Neural cell (in vitro differentiated cells): Measurements from ENCODE around the gene TSPOAP1. TPM values are rescaled to one million over a fixed set of nuclear protein-coding genes. Genes with fewer than 3 reads are reported as not detected.
A peak's percentile ranks its signal among the peaks of the same experiment; 100 is the strongest.

ENCODE experiments used
- H2AFZ ChIP-seq: fragments of 200-600, 300-800 bp; sonication (generic), shearing (Covaris generic); 2 replicates; pipeline ENCODE4 v1.6.0; 2014; ENCODE audit warnings: low read depth, mild to moderate bottlenecking, antibody characterized with exemption, low read length, moderate library complexity
- H3F3A ChIP-seq: fragments of 200-600 bp; shearing (Covaris generic); 2 replicates; pipeline ENCODE4 v1.6.1; 2016; ENCODE audit warnings: mild to moderate bottlenecking, moderate library complexity, mixed read lengths, antibody characterized with exemption, low read length; ENCODE audit not compliant: insufficient read depth, poor library complexity, severe bottlenecking
- H3K27ac ChIP-seq: fragments of 200-600, 300-800 bp; sonication (generic), shearing (Covaris generic); 2 replicates; pipeline ENCODE4 v1.5.1; 2014; ENCODE audit warnings: mild to moderate bottlenecking, low read length, moderate library complexity
- H3K27me3 ChIP-seq: fragments of 300-800, 200-600 bp; sonication (generic), shearing (Covaris generic); 2 replicates; pipeline ENCODE4 v1.6.0; 2014; ENCODE audit warnings: mild to moderate bottlenecking, low read depth, low read length, moderate library complexity; ENCODE audit not compliant: insufficient read depth
- H3K36me3 ChIP-seq: fragments of 300-800, 200-600 bp; sonication (generic), shearing (Covaris generic); 2 replicates; pipeline ENCODE4 v1.5.1; 2014; ENCODE audit warnings: mild to moderate bottlenecking, antibody characterized with exemption, low read length, moderate library complexity; ENCODE audit not compliant: insufficient read depth
- H3K4me2 ChIP-seq: fragments of 300-800, 200-600 bp; sonication (generic), shearing (Covaris generic); 2 replicates; pipeline ENCODE4 v1.6.0; 2014; ENCODE audit warnings: mild to moderate bottlenecking, low read length
- H3K4me3 ChIP-seq: fragments of 300-800, 200-600 bp; sonication (generic), shearing (Covaris generic); 2 replicates; pipeline ENCODE4 v1.5.1; 2014; ENCODE audit warnings: mild to moderate bottlenecking, low read length, moderate library complexity
- H3K79me2 ChIP-seq: fragments of 200-600 bp; shearing (Covaris generic); replicated peaks from 2 replicates; pipeline ENCODE4 v1.6.0; 2014; ENCODE audit warnings: mild to moderate bottlenecking, low read length, moderate library complexity; ENCODE audit not compliant: insufficient read depth
- H3K9ac ChIP-seq: fragments of 300-800, 200-600 bp; sonication (generic), shearing (Covaris generic); 2 replicates; pipeline ENCODE4 v1.6.1; 2016; ENCODE audit warnings: mild to moderate bottlenecking, low read length, mixed read lengths
- H3K9me2 ChIP-seq: fragments of 200-600 bp; shearing (Covaris generic); 2 replicates; pipeline ENCODE4 v1.6.1; 2016; ENCODE audit warnings: mild to moderate bottlenecking, low read length, mixed read lengths; ENCODE audit not compliant: insufficient read depth
- H3K9me3 ChIP-seq: fragments of 200-600, 300-800 bp; sonication (generic), shearing (Covaris generic); 2 replicates; pipeline ENCODE4 v1.6.1; 2016; ENCODE audit warnings: mild to moderate bottlenecking, mixed run types, low read length, moderate library complexity, mixed read lengths
- H4K20me1 ChIP-seq: fragments of 200-600 bp; shearing (Covaris generic); 2 replicates; pipeline ENCODE4 v1.6.1; 2016; ENCODE audit warnings: mild to moderate bottlenecking, mixed run types; ENCODE audit not compliant: insufficient read depth
- EP300 ChIP-seq: fragments of 450-650 bp; conservative IDR thresholded peaks from 2 replicates; pipeline ENCODE4 v1.6.1; 2014; ENCODE audit warnings: antibody characterized with exemption, mild to moderate bottlenecking, moderate library complexity; ENCODE audit not compliant: poor library complexity, severe bottlenecking
- EZH2 ChIP-seq: fragments of 200-600, 300-800 bp; shearing (Covaris generic), sonication (generic); IDR thresholded peaks from 2 replicates; pipeline ENCODE4 v1.6.1; 2014; ENCODE audit warnings: antibody characterized with exemption, low read length, borderline replicate concordance, mild to moderate bottlenecking; ENCODE audit not compliant: insufficient read depth, poor library complexity, severe bottlenecking
- MXI1 ChIP-seq: fragments of 450-650 bp; conservative IDR thresholded peaks from 2 replicates; pipeline ENCODE4 v1.6.1; 2014; ENCODE audit warnings: antibody characterized with exemption, mild to moderate bottlenecking; ENCODE audit not compliant: poor library complexity, severe bottlenecking
- POLR2AphosphoS5 ChIP-seq: IDR thresholded peaks from 2 replicates; pipeline ENCODE4 v1.6.1; 2012
- RAD21 ChIP-seq: fragments of 450-650 bp; conservative IDR thresholded peaks from 2 replicates; pipeline ENCODE4 v1.6.1; 2014; ENCODE audit warnings: antibody characterized with exemption, mild to moderate bottlenecking, moderate library complexity
- SMC3 ChIP-seq: fragments of 450-650 bp; conservative IDR thresholded peaks from 2 replicates; pipeline ENCODE4 v1.6.1; 2014; ENCODE audit warnings: antibody characterized with exemption, mild to moderate bottlenecking, moderate library complexity; ENCODE audit not compliant: poor library complexity
- TAF1 ChIP-seq: IDR thresholded peaks from 2 replicates; pipeline ENCODE4 v1.6.1; 2012; ENCODE audit warnings: low read depth
- polyA plus RNA-seq: library from polyadenylated mRNA; depleted of rRNA; stranded (reverse); fragments of >200 nt; gene quantifications from 2 replicates; pipeline ENCODE4 v1.2.3, GENCODE V29; 2014
- TF ChIP-seq, protein P1 (sequence below): IDR thresholded peaks from 2 replicates; pipeline ENCODE4 v1.6.1; 2012; ENCODE audit warnings: borderline replicate concordance
- TF ChIP-seq, protein P2 (sequence below): fragments of 450-650 bp; IDR thresholded peaks from 2 replicates; pipeline ENCODE4 v1.5.1; 2014; ENCODE audit warnings: antibody characterized with exemption, mild to moderate bottlenecking, moderate library complexity; ENCODE audit not compliant: poor library complexity, severe bottlenecking

The TSPOAP1 gene
- polyA plus RNA-seq, 1 donor from 2014 or later = 103 TPM

DNA sequence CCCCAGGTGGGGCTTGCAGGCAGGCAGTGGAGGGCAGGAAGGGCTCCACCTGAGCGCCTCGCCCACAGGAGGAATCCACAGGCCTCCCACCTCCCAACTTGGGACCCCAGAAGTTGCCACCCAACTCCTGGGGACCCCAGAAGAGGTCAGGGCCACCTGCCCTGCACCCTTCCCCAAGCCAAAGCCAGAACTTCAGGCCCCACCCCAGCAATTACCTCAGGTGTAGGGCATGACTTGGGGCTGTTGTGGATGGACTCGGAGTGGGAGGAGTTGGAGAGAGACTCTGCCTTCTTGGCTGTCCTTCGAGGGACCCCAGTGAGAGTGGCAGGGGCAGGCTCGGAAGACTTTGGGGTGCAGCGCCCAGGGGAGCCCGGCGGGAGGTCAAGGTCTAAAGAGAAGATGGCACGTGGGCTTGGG, 10.5 kb downstream of the TSPOAP1 start:
- Histone ChIP-seq H3K79me2 (no peaks in the 10 kb centered on the region), H3K9me2 (no peaks in the 10 kb centered on the region), H3K4me3 (no peak overlapping the region), H4K20me1 (no peaks in the 10 kb centered on the region), H3K27me3 (no peaks in the 10 kb centered on the region), H3K4me2 (no peak overlapping the region), H3K27ac (no peak overlapping the region), H3F3A (no peaks in the 10 kb centered on the region), H2AFZ (no peak overlapping the region), H3K9ac (no peak overlapping the region), H3K36me3 (no peaks in the 10 kb centered on the region), H3K9me3 (no peaks in the 10 kb centered on the region)
- TF ChIP-seq EP300 = no peak
- no peak for TF ChIP-seq POLR2AphosphoS5
- TF ChIP-seq, protein P1, sequence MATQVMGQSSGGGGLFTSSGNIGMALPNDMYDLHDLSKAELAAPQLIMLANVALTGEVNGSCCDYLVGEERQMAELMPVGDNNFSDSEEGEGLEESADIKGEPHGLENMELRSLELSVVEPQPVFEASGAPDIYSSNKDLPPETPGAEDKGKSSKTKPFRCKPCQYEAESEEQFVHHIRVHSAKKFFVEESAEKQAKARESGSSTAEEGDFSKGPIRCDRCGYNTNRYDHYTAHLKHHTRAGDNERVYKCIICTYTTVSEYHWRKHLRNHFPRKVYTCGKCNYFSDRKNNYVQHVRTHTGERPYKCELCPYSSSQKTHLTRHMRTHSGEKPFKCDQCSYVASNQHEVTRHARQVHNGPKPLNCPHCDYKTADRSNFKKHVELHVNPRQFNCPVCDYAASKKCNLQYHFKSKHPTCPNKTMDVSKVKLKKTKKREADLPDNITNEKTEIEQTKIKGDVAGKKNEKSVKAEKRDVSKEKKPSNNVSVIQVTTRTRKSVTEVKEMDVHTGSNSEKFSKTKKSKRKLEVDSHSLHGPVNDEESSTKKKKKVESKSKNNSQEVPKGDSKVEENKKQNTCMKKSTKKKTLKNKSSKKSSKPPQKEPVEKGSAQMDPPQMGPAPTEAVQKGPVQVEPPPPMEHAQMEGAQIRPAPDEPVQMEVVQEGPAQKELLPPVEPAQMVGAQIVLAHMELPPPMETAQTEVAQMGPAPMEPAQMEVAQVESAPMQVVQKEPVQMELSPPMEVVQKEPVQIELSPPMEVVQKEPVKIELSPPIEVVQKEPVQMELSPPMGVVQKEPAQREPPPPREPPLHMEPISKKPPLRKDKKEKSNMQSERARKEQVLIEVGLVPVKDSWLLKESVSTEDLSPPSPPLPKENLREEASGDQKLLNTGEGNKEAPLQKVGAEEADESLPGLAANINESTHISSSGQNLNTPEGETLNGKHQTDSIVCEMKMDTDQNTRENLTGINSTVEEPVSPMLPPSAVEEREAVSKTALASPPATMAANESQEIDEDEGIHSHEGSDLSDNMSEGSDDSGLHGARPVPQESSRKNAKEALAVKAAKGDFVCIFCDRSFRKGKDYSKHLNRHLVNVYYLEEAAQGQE = no peak
- no peak for TF ChIP-seq SMC3
- TF ChIP-seq, protein P2, sequence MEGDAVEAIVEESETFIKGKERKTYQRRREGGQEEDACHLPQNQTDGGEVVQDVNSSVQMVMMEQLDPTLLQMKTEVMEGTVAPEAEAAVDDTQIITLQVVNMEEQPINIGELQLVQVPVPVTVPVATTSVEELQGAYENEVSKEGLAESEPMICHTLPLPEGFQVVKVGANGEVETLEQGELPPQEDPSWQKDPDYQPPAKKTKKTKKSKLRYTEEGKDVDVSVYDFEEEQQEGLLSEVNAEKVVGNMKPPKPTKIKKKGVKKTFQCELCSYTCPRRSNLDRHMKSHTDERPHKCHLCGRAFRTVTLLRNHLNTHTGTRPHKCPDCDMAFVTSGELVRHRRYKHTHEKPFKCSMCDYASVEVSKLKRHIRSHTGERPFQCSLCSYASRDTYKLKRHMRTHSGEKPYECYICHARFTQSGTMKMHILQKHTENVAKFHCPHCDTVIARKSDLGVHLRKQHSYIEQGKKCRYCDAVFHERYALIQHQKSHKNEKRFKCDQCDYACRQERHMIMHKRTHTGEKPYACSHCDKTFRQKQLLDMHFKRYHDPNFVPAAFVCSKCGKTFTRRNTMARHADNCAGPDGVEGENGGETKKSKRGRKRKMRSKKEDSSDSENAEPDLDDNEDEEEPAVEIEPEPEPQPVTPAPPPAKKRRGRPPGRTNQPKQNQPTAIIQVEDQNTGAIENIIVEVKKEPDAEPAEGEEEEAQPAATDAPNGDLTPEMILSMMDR = no peak
- TF ChIP-seq TAF1 = no peak
- TF ChIP-seq MXI1 = no peak
- no peak for TF ChIP-seq RAD21
- no peak for TF ChIP-seq EZH2

DNA sequence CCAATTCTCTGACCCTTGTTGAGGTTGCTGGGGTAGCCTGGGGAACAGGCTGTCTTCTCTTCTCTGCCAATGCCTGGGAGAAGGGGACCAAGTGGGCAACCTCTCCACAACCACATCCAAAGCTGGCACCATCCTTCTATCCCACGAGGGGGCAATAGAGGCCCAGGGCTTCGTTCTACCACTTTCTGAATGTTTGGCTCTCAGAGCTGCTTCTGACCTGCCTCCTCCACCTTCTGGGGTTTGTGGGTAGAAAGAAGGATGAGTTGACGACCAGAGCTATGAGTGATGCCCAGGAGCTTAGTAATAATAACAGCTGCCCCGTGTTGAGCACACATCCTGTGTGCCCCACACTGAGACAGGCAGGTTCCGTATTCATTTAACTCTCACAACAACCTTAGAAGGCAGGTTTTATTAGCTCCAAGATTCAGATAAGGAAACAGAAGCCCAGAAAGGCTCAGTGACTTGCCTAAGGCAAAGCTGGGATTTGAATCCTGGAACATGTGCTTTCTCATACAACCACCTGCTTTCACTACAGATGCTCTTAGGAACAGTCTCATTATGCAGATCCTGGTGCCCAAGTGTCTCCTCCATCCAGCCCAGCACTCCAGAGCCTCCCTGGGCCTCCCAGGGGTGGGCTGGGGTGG, 11.1 kb downstream of the TSPOAP1 start:
- no peak overlapping the region for H3K4me2 ChIP-seq
- H3K9ac ChIP-seq = no peak overlapping the region
- no peaks in the 10 kb centered on the region for H3K9me2 ChIP-seq
- no peaks in the 10 kb centered on the region for H3K79me2 ChIP-seq
- no peaks in the 10 kb centered on the region for H3K27me3 ChIP-seq
- H3K36me3 ChIP-seq = no peaks in the 10 kb centered on the region
- H3K27ac ChIP-seq = no peak overlapping the region
- no peaks in the 10 kb centered on the region for H4K20me1 ChIP-seq
- TF ChIP-seq SMC3 (peak; percentile 58), RAD21 (peak; percentile 61), EP300 (no peak), TAF1 (no peak)
- TF ChIP-seq, protein P2 = peak; percentile 59
- no peaks in the 10 kb centered on the region for H3K9me3 ChIP-seq
- H3K4me3 ChIP-seq = no peak overlapping the region
- H3F3A ChIP-seq = no peaks in the 10 kb centered on the region
- no peak overlapping the region for H2AFZ ChIP-seq
